Duodenal mucosa (tissue), 2 donors: ENCODE measurements around the gene FIBCD1.

Source experiments
- H3K27ac ChIP-seq: one replicate; pipeline ENCODE4 v1.7.0; 2013; ENCODE audit warnings: low read depth, low read length
- H3K27me3 ChIP-seq, 2 donors: one replicate each; pipeline ENCODE4 v1.7.0; 2013; ENCODE audit warnings: low read length in 2 of 2, control low read depth in 1 of 2; ENCODE audit not compliant: insufficient read depth in 2 of 2, control insufficient read depth in 1 of 2
- H3K36me3 ChIP-seq, 2 donors: one replicate each; pipeline ENCODE4 v1.7.0; 2013; ENCODE audit warnings: low read length in 2 of 2, control low read depth in 1 of 2; ENCODE audit not compliant: insufficient read depth in 2 of 2, control insufficient read depth in 1 of 2
- H3K4me1 ChIP-seq, 2 donors: one replicate each; pipeline ENCODE4 v1.7.0; 2013; ENCODE audit warnings: low read length in 2 of 2, control low read depth in 1 of 2; ENCODE audit not compliant: insufficient read depth in 2 of 2, control insufficient read depth in 1 of 2
- H3K4me3 ChIP-seq, 2 donors: one replicate each; pipeline ENCODE4 v1.7.0; 2013; ENCODE audit warnings: low read length in 2 of 2, low read depth in 1 of 2
- H3K9ac ChIP-seq, 2 donors: one replicate each; pipeline ENCODE4 v1.7.0; 2013; ENCODE audit warnings: low read length in 2 of 2, low read depth in 1 of 2
- H3K9me3 ChIP-seq, 2 donors: one replicate each; pipeline ENCODE4 v1.7.0; 2013; ENCODE audit warnings: low read length in 2 of 2, control low read depth in 1 of 2; ENCODE audit not compliant: control insufficient read depth in 1 of 2

FIBCD1 gene

DNA sequence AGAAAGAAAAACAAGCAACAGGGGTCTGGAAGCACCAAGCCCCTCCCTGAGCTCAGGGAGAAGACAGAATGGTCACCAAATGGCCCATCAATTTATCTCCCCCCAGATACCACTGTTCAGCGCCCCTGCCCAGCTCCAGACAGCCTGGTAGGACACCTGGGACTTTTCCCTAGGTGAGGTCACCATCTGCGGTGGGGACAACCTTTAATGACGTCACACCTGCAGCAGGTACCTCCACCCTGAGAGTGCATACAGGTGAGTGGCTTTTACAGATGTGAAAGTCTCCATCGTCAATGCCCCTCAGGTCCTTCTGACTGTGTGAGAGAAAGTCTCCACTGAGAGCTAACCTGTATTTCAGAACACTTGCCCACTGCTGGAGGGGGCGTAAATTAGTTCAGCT is 35.6 kb upstream of the FIBCD1 start:
- Histone ChIP-seq H3K4me1 (no peaks in the 10 kb centered on the region), H3K27ac (no peak overlapping the region), H3K9ac (no peak overlapping the region), H3K9me3 (no peaks in the 10 kb centered on the region), H3K36me3 (no peaks in the 10 kb centered on the region), H3K27me3 (peaks cover 5 to 6% of the 10 kb centered on the region in 2 donors), H3K4me3 (no peak overlapping the region)

- no peak overlapping the region for H3K9ac ChIP-seq
- no peaks in the 10 kb centered on the region for H3K9me3 ChIP-seq
- H3K27ac ChIP-seq = no peak overlapping the region
- H3K4me1 ChIP-seq = no peaks in the 10 kb centered on the region
- no peak overlapping the region for H3K4me3 ChIP-seq
- peaks cover 5 to 6% of the 10 kb centered on the region in 2 donors for H3K27me3 ChIP-seq
- H3K36me3 ChIP-seq = no peaks in the 10 kb centered on the region
These were observed 34.7 kb upstream of the FIBCD1 start for GRCh38 chr9:130973686-130974281.

GRCh38 chr9:130972957-130973685 is 34.1 kb upstream of the FIBCD1 start:
- Histone ChIP-seq H3K4me3 (no peak overlapping the region), H3K9ac (no peak overlapping the region), H3K9me3 (no peaks in the 10 kb centered on the region), H3K36me3 (no peaks in the 10 kb centered on the region), H3K4me1 (no peaks in the 10 kb centered on the region), H3K27me3 (peaks cover 5 to 6% of the 10 kb centered on the region in 2 donors), H3K27ac (no peak overlapping the region)

DNA sequence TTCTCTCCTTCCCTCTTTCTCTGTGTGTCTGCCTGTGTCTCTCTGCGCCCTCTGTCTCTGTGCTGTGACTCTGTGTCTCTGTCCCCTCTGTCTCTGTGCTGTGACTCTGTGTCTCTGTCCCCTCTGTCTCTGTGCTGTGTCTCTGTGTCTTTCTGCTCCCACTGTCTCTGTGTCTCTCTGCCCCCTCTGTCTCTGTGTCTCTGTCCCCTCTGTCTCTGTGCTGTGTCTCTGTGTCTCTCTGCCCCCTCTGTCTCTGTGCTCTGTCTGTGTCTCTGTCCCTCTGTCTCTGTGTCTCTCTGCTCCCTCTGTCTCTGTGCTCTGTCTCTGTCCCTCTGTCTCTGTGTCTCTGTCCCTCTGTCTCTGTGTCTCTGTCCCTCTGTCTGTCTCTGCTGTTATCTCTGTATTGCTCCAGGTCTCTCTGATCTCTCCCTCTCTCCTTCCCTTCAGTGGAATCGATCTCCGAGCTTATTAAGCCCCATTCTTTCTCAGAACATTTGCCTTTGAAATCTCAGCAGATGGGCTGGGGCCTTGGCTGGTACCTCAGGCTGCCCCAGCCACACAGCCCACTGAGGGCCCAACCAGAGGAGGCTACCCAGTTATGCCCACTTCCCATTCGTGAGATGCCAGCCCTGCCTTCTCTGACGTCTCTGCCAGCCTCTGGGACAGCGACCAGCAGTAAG is 33.4 kb upstream of the FIBCD1 start:
- H3K9ac ChIP-seq = no peak overlapping the region
- H3K4me3 ChIP-seq = no peak overlapping the region
- no peaks in the 10 kb centered on the region for H3K4me1 ChIP-seq
- H3K9me3 ChIP-seq = no peaks in the 10 kb centered on the region
- H3K36me3 ChIP-seq = no peaks in the 10 kb centered on the region
- no peak overlapping the region for H3K27ac ChIP-seq
- H3K27me3 ChIP-seq = peaks cover 5 to 6% of the 10 kb centered on the region in 2 donors

DNA sequence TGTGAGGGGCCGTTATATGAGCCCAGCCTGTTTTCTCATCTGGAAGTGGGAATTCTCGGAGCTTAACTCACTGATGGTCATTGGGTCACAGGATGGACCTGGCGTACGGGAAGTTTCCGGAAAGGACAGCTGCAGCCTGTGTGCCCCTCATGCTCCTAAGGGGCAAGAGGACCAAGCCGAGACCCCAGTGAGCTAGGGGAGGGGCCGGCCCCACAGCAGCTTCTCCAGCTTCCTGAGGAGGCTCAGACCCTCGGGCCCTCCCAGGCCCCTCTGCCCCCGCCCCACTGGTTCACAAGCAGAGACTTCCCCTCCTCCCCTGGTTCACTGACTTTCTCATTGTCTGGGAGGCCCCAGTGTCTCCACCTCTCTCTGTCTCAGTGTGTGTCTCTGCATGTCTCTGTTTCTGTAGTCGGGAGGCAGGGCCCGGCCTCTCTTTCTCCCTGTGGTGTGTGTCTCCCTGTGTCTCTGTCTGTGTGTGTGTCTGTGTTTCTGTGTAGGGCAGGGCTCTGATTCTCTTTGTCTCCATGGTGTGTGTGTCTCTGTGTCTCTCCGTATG is 32.3 kb upstream of the FIBCD1 start:
- Histone ChIP-seq H3K36me3 (no peaks in the 10 kb centered on the region), H3K9ac (no peak overlapping the region), H3K27me3 (peaks cover 5 to 6% of the 10 kb centered on the region in 2 donors), H3K9me3 (no peaks in the 10 kb centered on the region), H3K27ac (no peak overlapping the region), H3K4me1 (no peaks in the 10 kb centered on the region), H3K4me3 (no peak overlapping the region)

GRCh38 chr9:130970855-130971254 is 31.8 kb upstream of the FIBCD1 start:
- peaks cover 5 to 6% of the 10 kb centered on the region in 2 donors for H3K27me3 ChIP-seq
- H3K4me1 ChIP-seq = no peaks in the 10 kb centered on the region
- no peaks in the 10 kb centered on the region for H3K36me3 ChIP-seq
- no peak overlapping the region for H3K4me3 ChIP-seq
- no peak overlapping the region for H3K27ac ChIP-seq
- H3K9ac ChIP-seq = no peak overlapping the region
- H3K9me3 ChIP-seq = no peaks in the 10 kb centered on the region

DNA sequence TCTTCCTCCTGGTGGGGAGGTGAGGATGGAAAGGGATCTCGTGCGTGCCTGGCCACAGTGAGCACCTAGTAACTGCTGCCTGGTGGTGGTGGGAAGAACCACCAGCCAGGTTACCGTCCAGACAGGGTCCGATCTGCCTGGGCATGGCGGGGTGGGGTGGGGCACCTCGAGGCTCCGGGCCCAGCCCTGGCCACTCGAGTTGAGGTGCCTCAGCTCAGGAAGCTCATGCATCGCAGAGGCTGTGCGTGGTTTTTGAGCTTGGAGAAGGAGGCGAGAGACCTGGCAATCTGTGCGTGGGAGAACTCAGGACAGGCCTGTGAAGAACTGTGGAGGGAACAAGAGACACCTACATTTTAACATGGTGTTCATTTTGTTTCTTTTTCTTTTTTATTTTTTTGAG is 31.0 kb upstream of the FIBCD1 start:
- Histone ChIP-seq H3K9ac (no peak overlapping the region), H3K36me3 (no peaks in the 10 kb centered on the region), H3K27ac (no peak overlapping the region), H3K4me3 (no peak overlapping the region), H3K9me3 (no peaks in the 10 kb centered on the region), H3K27me3 (peaks cover 5 to 6% of the 10 kb centered on the region in 2 donors), H3K4me1 (no peaks in the 10 kb centered on the region)

- Histone ChIP-seq H3K4me3 (no peak overlapping the region), H3K4me1 (no peaks in the 10 kb centered on the region), H3K27ac (no peak overlapping the region), H3K9me3 (no peaks in the 10 kb centered on the region), H3K36me3 (no peaks in the 10 kb centered on the region), H3K9ac (no peak overlapping the region), H3K27me3 (no peaks in the 10 kb centered on the region)
These were observed 26.6 kb upstream of the FIBCD1 start for GRCh38 chr9:130965680-130966079.

DNA sequence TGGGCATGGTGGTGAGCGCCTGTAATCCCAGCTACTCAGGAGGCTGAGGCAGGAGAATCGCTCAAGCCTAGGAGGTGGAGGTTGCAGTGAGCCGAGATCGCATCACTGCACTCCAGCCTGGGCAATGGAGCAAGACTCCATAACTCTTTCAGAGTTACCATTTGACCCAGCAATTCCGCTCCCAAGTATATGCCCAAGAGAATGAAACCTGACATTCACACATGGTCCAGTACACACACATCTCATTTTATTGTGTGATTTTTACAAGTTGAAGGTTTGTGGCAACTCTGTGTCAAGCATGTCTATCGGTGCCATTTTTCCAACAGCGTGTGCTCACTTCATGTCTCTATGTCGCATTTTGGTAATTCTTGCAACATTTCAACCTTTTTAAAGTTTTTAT is 24.9 kb upstream of the FIBCD1 start:
- Histone ChIP-seq H3K9ac (no peak overlapping the region), H3K36me3 (no peaks in the 10 kb centered on the region), H3K4me1 (no peaks in the 10 kb centered on the region), H3K27me3 (no peaks in the 10 kb centered on the region), H3K9me3 (no peaks in the 10 kb centered on the region), H3K27ac (no peak overlapping the region), H3K4me3 (no peak overlapping the region)

GRCh38 chr9:130963337-130963908 is 24.4 kb upstream of the FIBCD1 start:
- Histone ChIP-seq H3K4me1 (no peaks in the 10 kb centered on the region), H3K9ac (no peak overlapping the region), H3K36me3 (no peaks in the 10 kb centered on the region), H3K9me3 (no peaks in the 10 kb centered on the region), H3K27ac (no peak overlapping the region), H3K4me3 (no peak overlapping the region), H3K27me3 (no peaks in the 10 kb centered on the region)
